GM12865 (cell line): Measurements from ENCODE around the gene CCDC80.

Experiments used
- DNase-seq: peaks from one replicate; pipeline ENCODE4 v3.0.0; 2010; ENCODE audit warnings: low read depth
- H3K4me3 ChIP-seq: 2 replicates; pipeline ENCODE4 v1.5.1; 2011; ENCODE audit warnings: mild to moderate bottlenecking, low read depth, low read length, control low read depth
- CTCF ChIP-seq: IDR thresholded peaks from 2 replicates; pipeline ENCODE4 v1.5.1; 2011; ENCODE audit warnings: low read length, control low read depth, low read depth, inconsistent platforms; ENCODE audit not compliant: insufficient read depth; ENCODE audit errors: missing control alignments

Gene CCDC80

GRCh38 chr3:112594856-112595255, 46.1 kb downstream of the CCDC80 start:
- DNase-seq: no peak
- H3K4me3 ChIP-seq: no peak overlapping the region
- TF ChIP-seq CTCF: no peak

GRCh38 chr3:112593258-112593657, 47.7 kb downstream of the CCDC80 start:
- no peak for DNase-seq
- H3K4me3 ChIP-seq: no peak overlapping the region
- no peak for TF ChIP-seq CTCF

DNA sequence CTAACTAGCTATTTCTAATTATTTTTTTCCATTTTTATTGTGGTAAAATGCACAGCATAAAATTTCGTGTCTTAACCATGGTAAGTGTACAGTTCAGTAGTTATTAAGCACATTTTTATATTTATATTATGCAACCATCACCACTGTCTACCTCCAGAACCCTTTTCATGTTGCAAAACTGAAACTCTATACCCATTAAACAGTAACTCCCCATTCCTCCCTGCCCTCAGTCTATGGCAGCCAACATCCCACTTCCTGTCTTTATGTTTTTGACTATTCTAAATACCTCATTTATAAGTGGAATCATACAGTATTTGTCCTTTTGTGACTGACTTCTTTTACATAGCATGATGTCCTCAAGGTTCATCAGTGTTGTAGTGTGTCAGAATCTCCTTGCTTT, 53.6 kb downstream of the CCDC80 start:
- DNase-seq: no peak
- TF ChIP-seq CTCF: no peak
- H3K4me3 ChIP-seq: no peak overlapping the region

GRCh38 chr3:112585782-112586181, 55.2 kb downstream of the CCDC80 start:
- H3K4me3 ChIP-seq: no peak overlapping the region
- TF ChIP-seq CTCF: no peak
- no peak for DNase-seq

DNA sequence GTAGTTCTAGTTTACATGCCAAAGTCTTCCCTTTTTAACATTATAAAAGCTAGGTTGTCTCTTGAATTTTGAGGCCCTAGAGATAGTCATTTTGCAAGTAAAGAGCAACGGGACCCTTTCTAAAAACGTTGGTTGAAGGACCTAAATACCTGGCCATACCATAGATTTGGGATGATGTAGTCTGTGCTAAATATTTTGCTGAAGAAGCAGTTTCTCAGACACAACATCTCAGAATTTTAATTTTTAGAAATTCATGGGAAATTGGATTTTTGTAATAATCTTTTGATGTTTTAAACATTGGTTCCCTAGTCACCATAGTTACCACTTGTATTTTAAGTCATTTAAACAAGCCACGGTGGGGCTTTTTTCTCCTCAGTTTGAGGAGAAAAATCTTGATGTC, 57.8 kb downstream of the CCDC80 start:
- no peak for TF ChIP-seq CTCF
- DNase-seq: no peak
- no peak overlapping the region for H3K4me3 ChIP-seq

- H3K4me3 ChIP-seq: no peak overlapping the region
- DNase-seq: peak; percentile 67
- TF ChIP-seq CTCF: peak; percentile 48
Measured at GRCh38 chr3:112582244-112582874, 58.6 kb downstream of the CCDC80 start.

- TF ChIP-seq CTCF: no peak
- H3K4me3 ChIP-seq: no peak overlapping the region
- DNase-seq: no peak
Measured at GRCh38 chr3:112579697-112580096, 61.2 kb downstream of the CCDC80 start.
